ENCODE measurements around the gene AMN.

- TF ChIP-seq POLR2AphosphoS5 (IDR thresholded peaks at IDR 0.05; ENCODE audit: low read depth), result no peak
- no peak for TF ChIP-seq ZNF114 (CRISPR knock-in tag; IDR thresholded peaks at IDR 0.05)
- TF ChIP-seq, protein P1, sequence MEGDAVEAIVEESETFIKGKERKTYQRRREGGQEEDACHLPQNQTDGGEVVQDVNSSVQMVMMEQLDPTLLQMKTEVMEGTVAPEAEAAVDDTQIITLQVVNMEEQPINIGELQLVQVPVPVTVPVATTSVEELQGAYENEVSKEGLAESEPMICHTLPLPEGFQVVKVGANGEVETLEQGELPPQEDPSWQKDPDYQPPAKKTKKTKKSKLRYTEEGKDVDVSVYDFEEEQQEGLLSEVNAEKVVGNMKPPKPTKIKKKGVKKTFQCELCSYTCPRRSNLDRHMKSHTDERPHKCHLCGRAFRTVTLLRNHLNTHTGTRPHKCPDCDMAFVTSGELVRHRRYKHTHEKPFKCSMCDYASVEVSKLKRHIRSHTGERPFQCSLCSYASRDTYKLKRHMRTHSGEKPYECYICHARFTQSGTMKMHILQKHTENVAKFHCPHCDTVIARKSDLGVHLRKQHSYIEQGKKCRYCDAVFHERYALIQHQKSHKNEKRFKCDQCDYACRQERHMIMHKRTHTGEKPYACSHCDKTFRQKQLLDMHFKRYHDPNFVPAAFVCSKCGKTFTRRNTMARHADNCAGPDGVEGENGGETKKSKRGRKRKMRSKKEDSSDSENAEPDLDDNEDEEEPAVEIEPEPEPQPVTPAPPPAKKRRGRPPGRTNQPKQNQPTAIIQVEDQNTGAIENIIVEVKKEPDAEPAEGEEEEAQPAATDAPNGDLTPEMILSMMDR (conservative IDR thresholded peaks at IDR 0.05; ENCODE audit: low read depth in 2 of 2), result no peak
- TF ChIP-seq, protein P2, sequence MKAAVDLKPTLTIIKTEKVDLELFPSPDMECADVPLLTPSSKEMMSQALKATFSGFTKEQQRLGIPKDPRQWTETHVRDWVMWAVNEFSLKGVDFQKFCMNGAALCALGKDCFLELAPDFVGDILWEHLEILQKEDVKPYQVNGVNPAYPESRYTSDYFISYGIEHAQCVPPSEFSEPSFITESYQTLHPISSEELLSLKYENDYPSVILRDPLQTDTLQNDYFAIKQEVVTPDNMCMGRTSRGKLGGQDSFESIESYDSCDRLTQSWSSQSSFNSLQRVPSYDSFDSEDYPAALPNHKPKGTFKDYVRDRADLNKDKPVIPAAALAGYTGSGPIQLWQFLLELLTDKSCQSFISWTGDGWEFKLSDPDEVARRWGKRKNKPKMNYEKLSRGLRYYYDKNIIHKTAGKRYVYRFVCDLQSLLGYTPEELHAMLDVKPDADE (IDR thresholded peaks at IDR 0.05), result no peak
- TF ChIP-seq JUNB (IDR thresholded peaks at IDR 0.05; ENCODE audit: unreplicated experiment), result no peak
- no peak for TF ChIP-seq REST (IDR thresholded peaks at IDR 0.05; ENCODE audit: unreplicated experiment)
- no peak for TF ChIP-seq EZH2 (IDR thresholded peaks at IDR 0.05; ENCODE audit: low read depth, unreplicated experiment)
- TF ChIP-seq EZH2phosphoT487 (IDR thresholded peaks at IDR 0.05; ENCODE audit: unreplicated experiment), result no peak
- no peak for TF ChIP-seq CREB1 (CRISPR knock-in tag; IDR thresholded peaks at IDR 0.05; ENCODE audit: low read depth)
- no peak for TF ChIP-seq NANOG (IDR thresholded peaks at IDR 0.05; ENCODE audit: borderline replicate concordance)
- TF ChIP-seq ZNF331 (CRISPR knock-in tag; IDR thresholded peaks at IDR 0.05; ENCODE audit: low read depth), result no peak
- TF ChIP-seq STAT1 (IDR thresholded peaks at IDR 0.05; ENCODE audit: unreplicated experiment), result no peak
These were observed 23.5 kb upstream of the AMN start for GRCh38 chr14:102898776-102899515.

Measured in GM23338 (cell line).